PC-9 (cell line): ENCODE data around the gene ME1.

Source experiments
- EZH2 ChIP-seq: fragments of 200-600 bp; sonication (generic); IDR thresholded peaks from 2 replicates; pipeline ENCODE4 v1.8.0; 2017; ENCODE audit warnings: antibody characterized with exemption, low read depth
- TF ChIP-seq, protein P1 (sequence below): fragments of 200-600 bp; sonication (generic); conservative IDR thresholded peaks from 2 replicates; pipeline ENCODE4 v1.6.1; 2017; ENCODE audit warnings: mixed run types, antibody characterized with exemption, mild to moderate bottlenecking, moderate library complexity

DNA sequence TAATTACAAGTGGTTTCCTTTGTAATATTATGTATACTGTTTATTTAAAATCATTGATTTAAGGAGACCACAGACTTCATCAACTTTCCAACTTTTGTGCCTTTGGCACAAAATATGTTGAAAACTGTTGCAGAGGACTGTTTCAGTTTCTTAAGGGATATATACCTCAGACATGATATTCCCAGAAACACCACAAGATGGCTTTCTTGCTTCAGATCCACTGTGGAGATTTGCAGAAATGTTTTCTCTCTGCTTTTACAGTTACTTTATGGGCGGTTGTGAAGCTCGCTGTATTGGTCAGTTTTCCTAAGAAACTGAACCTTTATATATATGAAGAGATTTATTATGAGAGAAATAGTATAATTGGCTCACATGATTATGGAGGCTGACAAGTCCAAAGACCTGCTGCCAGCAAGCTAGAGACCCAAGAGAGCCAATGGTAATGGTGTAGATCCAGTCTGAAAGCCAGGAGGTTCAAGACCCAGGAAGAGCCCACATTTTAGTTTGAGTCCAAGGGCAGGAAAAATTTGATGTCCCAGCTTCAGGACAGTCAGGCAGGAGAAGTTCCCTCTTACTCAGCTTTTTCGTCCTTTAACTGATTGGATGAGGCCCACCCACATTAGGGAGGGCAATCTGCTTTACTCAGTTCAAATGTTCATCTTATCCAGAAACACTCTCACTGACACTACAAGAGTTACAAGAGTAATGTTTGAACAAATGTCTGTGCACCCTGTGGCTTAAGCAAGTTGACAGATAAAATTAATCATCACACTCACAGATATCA lies 12.8 kb downstream of the ME1 start:
- TF ChIP-seq, protein P1, sequence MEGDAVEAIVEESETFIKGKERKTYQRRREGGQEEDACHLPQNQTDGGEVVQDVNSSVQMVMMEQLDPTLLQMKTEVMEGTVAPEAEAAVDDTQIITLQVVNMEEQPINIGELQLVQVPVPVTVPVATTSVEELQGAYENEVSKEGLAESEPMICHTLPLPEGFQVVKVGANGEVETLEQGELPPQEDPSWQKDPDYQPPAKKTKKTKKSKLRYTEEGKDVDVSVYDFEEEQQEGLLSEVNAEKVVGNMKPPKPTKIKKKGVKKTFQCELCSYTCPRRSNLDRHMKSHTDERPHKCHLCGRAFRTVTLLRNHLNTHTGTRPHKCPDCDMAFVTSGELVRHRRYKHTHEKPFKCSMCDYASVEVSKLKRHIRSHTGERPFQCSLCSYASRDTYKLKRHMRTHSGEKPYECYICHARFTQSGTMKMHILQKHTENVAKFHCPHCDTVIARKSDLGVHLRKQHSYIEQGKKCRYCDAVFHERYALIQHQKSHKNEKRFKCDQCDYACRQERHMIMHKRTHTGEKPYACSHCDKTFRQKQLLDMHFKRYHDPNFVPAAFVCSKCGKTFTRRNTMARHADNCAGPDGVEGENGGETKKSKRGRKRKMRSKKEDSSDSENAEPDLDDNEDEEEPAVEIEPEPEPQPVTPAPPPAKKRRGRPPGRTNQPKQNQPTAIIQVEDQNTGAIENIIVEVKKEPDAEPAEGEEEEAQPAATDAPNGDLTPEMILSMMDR: peak; percentile 66
- TF ChIP-seq EZH2: no peak
